ENCODE measurements around the gene IGFBP5. TPM values are rescaled to one million over a fixed set of nuclear protein-coding genes. Genes with fewer than 3 reads are reported as not detected.

The IGFBP5 gene
- total and polyA plus RNA-seq, 7 donors, result 44.9 to 451 (median 216) TPM

DNA sequence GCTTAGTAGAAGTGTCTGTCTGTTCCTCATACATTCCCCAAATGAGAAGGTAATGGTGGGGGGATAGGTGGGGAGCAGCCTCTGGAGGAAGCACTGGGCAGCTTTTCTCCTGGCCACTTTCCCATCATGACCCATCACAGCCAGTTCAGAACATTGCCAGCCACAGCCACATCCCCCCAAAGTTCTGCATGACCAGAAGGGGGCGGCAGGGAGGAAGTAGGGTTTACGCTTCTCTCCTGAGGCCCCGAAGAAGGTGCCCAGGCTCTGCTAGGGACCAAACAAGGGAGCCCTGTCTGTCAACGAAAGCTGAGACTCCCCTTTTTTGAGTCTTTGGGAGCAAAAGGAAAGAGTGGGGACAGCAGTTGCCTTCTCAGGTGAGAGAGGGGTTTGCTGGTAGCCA, 7.7 kb downstream of the IGFBP5 start:
- intact Hi-C loops (cut with DNase I), result loop anchor here in 1 of 2 donors (10.0 kb wide), 1 partner anchor 1027 kb away; no protein-coding TSS in a partner anchor
- H3K4me3 ChIP-seq, result no peak overlapping the region
- H3K27ac ChIP-seq, result peak overlapping the region; percentile 89
- H3K9me3 ChIP-seq, result no peaks in the 10 kb centered on the region
- H3K36me3 ChIP-seq (ENCODE audit: insufficient read depth in 1 of 2, low read depth in 1 of 2), result peaks cover 0 to 30% of the 10 kb centered on the region in 2 donors
- WGBS, 3 donors, result 40 to 64% (median 48%) methylated on average over 4 of the region's 4 CpGs
- peaks cover 83% of the 10 kb centered on the region for H3K4me1 ChIP-seq
- TF ChIP-seq, protein P1, sequence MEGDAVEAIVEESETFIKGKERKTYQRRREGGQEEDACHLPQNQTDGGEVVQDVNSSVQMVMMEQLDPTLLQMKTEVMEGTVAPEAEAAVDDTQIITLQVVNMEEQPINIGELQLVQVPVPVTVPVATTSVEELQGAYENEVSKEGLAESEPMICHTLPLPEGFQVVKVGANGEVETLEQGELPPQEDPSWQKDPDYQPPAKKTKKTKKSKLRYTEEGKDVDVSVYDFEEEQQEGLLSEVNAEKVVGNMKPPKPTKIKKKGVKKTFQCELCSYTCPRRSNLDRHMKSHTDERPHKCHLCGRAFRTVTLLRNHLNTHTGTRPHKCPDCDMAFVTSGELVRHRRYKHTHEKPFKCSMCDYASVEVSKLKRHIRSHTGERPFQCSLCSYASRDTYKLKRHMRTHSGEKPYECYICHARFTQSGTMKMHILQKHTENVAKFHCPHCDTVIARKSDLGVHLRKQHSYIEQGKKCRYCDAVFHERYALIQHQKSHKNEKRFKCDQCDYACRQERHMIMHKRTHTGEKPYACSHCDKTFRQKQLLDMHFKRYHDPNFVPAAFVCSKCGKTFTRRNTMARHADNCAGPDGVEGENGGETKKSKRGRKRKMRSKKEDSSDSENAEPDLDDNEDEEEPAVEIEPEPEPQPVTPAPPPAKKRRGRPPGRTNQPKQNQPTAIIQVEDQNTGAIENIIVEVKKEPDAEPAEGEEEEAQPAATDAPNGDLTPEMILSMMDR (IDR thresholded peaks at IDR 0.05), result peak; percentile 16
- DNase-seq, result no peak
- ATAC-seq, result no peak
- no peaks in the 10 kb centered on the region for H3K27me3 ChIP-seq (ENCODE audit: insufficient read depth in 3 of 3, low read length in 2 of 3)

DNA sequence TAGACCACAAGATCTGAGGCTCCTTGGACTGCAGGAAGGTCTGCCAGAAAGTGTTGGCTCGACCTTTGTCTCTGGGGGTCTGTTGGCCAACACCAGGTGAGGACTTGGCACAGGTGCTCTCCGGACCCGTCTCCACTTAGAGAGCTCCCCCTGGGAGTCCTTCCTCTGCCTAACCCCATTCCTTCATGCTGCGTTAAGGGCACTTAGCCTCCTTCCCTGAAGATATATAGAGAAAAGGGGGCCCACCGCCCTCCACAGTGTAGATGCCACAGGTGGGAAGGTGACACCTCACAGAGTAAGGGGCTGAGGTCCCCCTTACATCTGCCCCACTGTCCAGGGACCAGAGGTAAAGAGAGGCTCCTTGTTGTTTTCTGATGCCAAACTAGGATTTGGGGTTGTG, 8.2 kb downstream of the IGFBP5 start:
- DNase-seq, result no peak
- no peaks in the 10 kb centered on the region for H3K27me3 ChIP-seq (ENCODE audit: insufficient read depth in 3 of 3, low read length in 2 of 3)
- WGBS, 3 donors, result 44 to 68% (median 54%) methylated on average over 5 of the region's 5 CpGs
- H3K36me3 ChIP-seq (ENCODE audit: insufficient read depth in 1 of 2, low read depth in 1 of 2), result peaks cover 0 to 30% of the 10 kb centered on the region in 2 donors
- peaks cover 87% of the 10 kb centered on the region for H3K4me1 ChIP-seq
- intact Hi-C loops (cut with DNase I), result loop anchor here in 1 of 2 donors (10.0 kb wide), 1 partner anchor 1028 kb away; no protein-coding TSS in a partner anchor
- ATAC-seq, result no peak
- TF ChIP-seq, protein P1 (IDR thresholded peaks at IDR 0.05), result no peak
- H3K9me3 ChIP-seq, result no peaks in the 10 kb centered on the region
- no peak overlapping the region for H3K4me3 ChIP-seq
- H3K27ac ChIP-seq, result peak overlapping the region; percentile 89

DNA sequence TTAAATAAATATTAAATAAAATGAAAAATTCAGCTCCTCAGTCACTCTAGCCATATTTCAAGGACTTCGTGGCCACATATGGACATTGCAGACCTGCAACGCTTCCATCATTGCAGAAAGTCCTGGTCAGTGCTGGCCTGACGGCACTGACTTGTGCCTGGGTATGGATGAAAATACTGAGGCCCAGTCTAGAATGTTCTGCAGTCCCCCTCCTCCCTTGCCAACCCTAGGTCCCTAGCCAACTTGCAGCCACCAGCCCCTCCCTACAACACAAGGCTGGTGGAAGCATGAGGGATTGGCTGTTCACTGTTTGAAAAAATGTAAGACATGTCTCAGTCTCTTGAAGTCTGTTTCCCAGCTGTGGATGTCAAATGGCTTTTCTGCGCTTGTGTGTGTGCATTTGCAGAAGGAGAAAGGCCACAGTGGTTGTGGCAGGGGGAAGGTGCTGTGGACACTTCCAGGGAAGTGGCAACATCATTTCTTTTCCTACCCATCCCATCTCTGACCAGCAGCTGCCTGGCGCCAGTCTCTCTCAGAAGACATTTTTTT, 9.9 kb downstream of the IGFBP5 start:
- Histone ChIP-seq H3K27ac (peak overlapping the region; percentile 89), H3K9me3 (no peaks in the 10 kb centered on the region), H3K4me1 (peaks cover 95% of the 10 kb centered on the region), H3K36me3 (ENCODE audit: insufficient read depth in 1 of 2, low read depth in 1 of 2) (peaks cover 0 to 30% of the 10 kb centered on the region in 2 donors), H3K27me3 (ENCODE audit: insufficient read depth in 3 of 3, low read length in 2 of 3) (no peaks in the 10 kb centered on the region), H3K4me3 (no peak overlapping the region)
- ATAC-seq (no peak), DNase-seq (no peak)
- TF ChIP-seq, protein P1 (IDR thresholded peaks at IDR 0.05), result no peak
- 66 to 90% (median 77%) methylated on average over 5 of the region's 5 CpGs for WGBS, 3 donors
- intact Hi-C loops (cut with DNase I), result loop anchor here in 1 of 2 donors (10.0 kb wide), 1 partner anchor 1029 kb away; no protein-coding TSS in a partner anchor

DNA sequence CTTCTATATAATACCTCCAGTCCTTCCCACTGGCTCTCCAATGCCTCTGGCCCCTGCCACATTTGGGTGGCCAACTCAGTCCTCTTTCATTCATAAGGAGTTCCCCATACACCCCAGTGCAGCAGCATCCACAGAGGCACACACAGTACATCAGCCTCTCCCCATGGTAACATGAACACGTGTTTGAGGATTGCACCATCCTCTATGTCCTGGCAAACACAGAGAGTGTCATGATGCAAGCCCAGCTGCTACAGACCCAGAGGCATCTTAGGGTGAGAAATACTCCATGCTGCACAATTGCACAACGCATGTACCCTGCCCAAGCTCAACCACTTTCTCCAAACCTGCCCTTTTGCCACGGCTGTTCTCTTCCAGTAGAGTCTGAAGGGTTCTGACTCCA, 11.5 kb downstream of the IGFBP5 start:
- intact Hi-C loops (cut with DNase I), result loop anchor here (5.0 to 10.0 kb wide), 5 partner anchors 203 to 1031 kb away; no protein-coding TSS in a partner anchor
- peak overlapping the region; percentile 89 for H3K27ac ChIP-seq
- no peaks in the 10 kb centered on the region for H3K27me3 ChIP-seq (ENCODE audit: insufficient read depth in 3 of 3, low read length in 2 of 3)
- peak; percentile 79 to 87 for DNase-seq
- TF ChIP-seq, protein P1 (IDR thresholded peaks at IDR 0.05), result no peak
- 19 to 27% (median 24%) methylated on average over 3 of the region's 3 CpGs for WGBS, 3 donors
- ATAC-seq, result peak; percentile 72 to 86 (median 78)
- peaks cover 94% of the 10 kb centered on the region for H3K4me1 ChIP-seq
- no peaks in the 10 kb centered on the region for H3K9me3 ChIP-seq
- H3K36me3 ChIP-seq (ENCODE audit: insufficient read depth in 1 of 2, low read depth in 1 of 2), result peaks cover 0 to 20% of the 10 kb centered on the region in 2 donors
- H3K4me3 ChIP-seq, result no peak overlapping the region

Measured in psoas muscle (tissue), 8 donors.